Hematopoietic multipotent progenitor cell treated with erythropoietin and hydrocortisone succinate and interleukin-3 and kit ligand, for 17 days (in vitro differentiated cells): ENCODE measurements around the gene RNF17.
"Not testable (repeated sequence)": the region's sequence is repeated elsewhere in the genome, so short reads cannot be mapped to it uniquely, and the experiment has no call there.

ENCODE experiments used
- DNase-seq: peaks from one replicate; pipeline ENCODE4 v3.0.0-alpha.2; 2015; ENCODE audit warnings: low spot score

The RNF17 gene, protein sequence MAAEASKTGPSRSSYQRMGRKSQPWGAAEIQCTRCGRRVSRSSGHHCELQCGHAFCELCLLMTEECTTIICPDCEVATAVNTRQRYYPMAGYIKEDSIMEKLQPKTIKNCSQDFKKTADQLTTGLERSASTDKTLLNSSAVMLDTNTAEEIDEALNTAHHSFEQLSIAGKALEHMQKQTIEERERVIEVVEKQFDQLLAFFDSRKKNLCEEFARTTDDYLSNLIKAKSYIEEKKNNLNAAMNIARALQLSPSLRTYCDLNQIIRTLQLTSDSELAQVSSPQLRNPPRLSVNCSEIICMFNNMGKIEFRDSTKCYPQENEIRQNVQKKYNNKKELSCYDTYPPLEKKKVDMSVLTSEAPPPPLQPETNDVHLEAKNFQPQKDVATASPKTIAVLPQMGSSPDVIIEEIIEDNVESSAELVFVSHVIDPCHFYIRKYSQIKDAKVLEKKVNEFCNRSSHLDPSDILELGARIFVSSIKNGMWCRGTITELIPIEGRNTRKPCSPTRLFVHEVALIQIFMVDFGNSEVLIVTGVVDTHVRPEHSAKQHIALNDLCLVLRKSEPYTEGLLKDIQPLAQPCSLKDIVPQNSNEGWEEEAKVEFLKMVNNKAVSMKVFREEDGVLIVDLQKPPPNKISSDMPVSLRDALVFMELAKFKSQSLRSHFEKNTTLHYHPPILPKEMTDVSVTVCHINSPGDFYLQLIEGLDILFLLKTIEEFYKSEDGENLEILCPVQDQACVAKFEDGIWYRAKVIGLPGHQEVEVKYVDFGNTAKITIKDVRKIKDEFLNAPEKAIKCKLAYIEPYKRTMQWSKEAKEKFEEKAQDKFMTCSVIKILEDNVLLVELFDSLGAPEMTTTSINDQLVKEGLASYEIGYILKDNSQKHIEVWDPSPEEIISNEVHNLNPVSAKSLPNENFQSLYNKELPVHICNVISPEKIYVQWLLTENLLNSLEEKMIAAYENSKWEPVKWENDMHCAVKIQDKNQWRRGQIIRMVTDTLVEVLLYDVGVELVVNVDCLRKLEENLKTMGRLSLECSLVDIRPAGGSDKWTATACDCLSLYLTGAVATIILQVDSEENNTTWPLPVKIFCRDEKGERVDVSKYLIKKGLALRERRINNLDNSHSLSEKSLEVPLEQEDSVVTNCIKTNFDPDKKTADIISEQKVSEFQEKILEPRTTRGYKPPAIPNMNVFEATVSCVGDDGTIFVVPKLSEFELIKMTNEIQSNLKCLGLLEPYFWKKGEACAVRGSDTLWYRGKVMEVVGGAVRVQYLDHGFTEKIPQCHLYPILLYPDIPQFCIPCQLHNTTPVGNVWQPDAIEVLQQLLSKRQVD (N-terminal part only)

GRCh38 chr13:24763596-24764275 lies at the start of gene RNF17:
Gene RNF17, plus strand, starts transcription at chr13:24764169. Its CDS starts 35 bp downstream, at chr13:24764204.
- DNase-seq: no peak

DNA sequence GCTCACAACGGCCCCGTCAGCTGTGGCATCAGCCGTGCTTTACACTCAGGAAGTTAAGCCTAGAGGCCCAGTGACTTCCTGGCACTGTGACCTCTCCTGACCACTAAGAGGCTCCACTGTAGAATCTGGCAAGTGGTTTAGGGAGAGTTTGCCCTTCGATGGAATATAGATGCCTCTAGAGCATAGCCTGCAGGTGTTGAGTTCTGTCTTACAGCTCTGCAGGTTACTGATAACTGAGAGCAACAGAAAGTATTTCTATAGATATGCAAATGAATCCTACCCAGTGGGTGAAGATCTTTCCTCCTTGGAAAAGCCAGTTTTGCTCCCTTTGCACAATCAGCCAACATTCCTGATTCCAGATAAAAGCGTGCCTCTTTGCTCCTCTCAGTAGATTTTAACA lies 48.0 kb upstream of the RNF17 start:
- no peak for DNase-seq

- no peak for DNase-seq
Measured at GRCh38 chr13:24716446-24716845, 47.5 kb upstream of the RNF17 start.

DNA sequence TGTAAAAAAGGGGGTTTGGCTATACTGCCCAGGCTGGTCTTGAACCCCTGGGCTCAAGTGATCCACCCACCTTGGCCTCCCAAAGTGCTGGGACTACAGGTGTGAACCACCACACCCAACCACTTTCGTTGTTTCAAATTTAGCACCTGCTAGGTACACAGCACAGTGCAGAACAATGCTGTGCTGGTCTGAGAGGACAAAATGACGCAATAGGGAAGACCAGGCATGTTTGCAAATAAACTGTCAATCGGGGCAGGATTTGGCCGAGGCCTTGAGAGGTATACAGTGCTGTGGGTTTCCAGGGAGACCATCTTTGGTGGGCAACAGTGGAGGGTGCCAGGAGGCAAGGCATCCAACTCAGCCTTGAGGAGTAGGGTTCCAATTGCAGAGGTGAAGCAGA lies 46.8 kb upstream of the RNF17 start:
- no peak for DNase-seq

DNA sequence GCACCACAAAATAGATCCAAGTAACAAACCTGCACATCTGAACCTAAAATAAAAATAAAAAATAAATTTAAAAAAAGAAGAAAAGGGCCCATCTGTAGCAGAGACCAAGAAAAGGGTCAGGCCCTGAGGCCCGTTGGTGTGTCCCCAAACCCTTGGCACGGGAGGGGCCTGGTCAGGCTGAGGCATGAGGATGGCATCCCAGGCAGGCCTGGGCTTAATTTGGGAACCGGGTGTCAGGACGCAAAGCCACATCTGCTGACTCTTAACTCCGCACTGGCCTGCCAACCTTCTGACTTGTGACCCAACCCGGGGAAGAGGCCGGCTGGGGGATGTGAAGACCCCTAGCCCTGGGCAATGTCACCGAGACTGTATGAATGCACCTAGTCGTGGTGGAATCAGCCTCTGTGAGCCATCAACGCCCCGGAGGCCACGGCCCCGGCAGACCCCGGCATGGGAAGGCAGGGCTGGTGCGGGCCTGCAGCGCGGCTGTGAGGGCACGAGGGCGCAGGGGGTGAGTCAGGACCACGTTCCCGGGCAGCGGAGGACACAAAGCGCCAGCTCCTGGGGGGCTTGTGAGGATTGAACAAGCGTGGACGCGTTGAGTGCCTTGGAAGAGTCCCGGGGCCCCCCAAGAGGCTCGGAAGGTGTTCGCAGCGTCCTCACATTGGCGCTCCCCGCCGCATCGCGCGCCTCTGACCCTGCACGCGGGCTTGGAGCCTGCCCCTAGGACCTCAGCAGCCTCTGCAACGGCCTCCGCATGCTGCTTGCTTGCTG lies 45.6 kb upstream of the RNF17 start:
- DNase-seq: no peak

GRCh38 chr13:24719139-24719538 lies 44.8 kb upstream of the RNF17 start:
- no peak for DNase-seq

DNA sequence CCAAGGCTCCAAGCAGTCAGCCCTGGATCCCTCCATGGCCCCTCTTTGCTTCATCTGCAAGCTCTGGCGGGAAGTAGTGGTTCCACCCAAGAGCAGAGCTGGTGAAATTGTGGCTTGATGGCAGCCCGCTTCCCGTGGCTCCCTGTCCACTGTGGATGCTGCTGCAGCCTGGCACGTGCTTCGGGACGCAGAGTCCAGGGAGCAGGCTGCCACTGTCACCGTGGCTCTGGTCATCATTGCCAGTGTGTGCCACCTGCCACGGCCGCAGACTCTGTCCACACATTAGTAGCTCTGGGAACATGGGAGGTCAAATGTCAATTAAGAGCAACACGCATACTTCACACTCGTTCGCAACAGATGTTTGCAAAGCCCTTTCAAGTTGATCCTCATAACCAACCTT lies 40.8 kb upstream of the RNF17 start:
- DNase-seq: no peak

DNA sequence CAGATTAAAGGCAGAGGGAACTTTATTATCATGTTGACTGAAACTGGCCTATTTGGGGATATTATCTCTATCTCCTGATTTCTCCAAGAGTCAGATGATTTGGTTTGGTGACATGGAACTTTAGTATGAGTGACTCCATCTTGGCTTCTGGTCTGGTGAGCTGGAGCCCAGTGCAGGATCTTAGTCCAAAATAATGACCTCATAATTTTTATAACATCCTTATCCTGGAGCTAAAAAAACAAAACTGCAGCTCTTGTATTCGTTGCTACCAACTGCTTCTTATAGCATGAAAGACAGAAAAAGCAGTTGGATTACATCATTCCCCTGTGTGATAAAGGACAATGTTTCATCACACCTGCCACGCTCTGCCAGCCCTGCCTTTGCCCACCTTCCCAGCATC lies 39.3 kb upstream of the RNF17 start:
- no peak for DNase-seq

DNA sequence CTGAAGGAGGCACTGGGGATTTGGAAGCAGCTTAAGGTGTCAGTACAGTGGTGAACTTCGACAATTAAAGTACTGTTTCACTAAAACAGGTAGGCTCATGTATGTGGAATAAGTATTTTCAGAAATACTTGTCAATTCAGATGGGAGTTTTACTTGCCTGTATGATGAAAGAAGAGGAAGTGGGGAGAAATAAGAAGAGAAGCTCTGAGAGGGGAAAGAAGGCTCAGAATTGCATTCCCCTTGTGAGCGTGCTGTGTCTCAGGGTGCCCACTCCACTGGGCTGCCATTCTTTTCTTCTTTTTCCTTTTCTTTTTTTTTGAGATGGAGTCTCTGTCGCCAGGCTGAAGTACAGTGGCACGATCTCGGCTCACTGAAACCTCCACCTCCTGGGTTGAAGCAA lies 38.6 kb upstream of the RNF17 start:
- no peak for DNase-seq

GRCh38 chr13:24727731-24728601 lies 36.0 kb upstream of the RNF17 start:
- DNase-seq: peak; percentile 29

DNA sequence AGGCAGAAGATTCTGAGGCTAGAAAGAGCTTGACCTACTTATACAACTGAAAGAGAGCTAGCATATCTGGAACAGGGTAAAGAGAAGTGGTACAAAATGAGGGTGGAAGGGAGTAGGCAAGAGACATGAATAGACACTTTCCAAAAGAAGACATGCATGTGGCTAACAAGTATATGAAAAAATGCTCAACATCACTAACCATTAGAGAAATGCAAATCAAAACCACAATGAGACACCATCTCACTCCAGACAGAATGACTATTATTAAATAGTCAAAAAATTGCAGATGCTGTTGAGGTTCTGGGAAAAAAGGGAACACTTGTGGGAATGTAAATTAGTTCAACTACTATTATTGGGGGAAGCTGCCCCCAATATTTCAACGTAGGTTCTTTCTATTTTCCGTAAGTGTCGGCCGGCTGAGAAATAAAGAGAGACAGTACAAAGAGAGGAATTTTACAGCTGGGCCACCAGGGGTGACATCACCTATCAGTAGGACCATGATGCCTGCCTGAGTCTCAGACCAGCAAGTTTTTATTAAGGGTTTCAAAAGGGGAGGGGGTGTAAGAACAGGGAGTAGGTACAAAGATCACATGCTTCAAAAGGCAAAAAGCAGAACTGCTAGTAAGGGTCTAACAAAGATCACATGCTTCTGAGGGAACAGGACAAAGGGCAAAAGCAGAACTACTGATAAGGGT lies 32.9 kb upstream of the RNF17 start:
- DNase-seq: not testable (repeated sequence)

DNA sequence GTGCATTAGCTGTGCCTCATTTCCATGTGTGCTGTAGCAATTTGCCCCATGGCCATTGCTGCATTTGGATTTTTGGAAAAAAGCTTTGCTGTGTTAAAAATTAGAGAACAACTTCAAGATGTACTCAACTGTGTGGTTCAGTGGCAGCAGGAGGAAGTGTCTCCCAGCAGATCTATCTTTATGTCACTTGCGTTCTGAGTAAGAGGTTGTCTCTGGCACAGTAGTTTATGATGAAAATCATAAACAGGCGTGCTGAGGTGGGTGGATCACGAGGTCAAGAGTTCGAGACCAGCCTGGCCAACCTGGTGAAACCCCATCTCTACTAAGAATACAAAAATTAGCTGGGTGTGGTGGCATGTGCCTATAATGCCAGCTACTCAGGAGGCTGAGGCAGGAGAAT lies 29.0 kb upstream of the RNF17 start:
- DNase-seq: no peak

DNA sequence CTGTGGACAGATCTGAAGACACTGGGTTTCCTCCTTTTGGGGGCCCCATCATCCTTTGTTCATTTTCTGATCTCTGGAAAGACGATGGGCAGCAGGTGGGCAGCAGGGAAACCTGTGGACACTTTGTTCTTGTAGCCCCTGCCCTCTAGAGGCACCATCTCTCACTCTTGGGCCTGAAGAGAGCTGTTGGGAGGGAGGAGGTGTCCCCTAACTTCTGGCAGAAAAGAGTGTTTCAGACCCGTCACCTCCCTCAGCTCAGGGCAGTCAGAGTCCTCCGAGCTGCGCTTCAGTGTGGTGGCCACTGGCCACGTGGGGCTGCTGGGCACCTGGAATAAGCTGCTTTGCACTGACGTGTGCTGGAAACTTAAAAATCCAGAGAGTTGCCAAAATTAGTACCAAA lies 26.9 kb upstream of the RNF17 start:
- DNase-seq: no peak

DNA sequence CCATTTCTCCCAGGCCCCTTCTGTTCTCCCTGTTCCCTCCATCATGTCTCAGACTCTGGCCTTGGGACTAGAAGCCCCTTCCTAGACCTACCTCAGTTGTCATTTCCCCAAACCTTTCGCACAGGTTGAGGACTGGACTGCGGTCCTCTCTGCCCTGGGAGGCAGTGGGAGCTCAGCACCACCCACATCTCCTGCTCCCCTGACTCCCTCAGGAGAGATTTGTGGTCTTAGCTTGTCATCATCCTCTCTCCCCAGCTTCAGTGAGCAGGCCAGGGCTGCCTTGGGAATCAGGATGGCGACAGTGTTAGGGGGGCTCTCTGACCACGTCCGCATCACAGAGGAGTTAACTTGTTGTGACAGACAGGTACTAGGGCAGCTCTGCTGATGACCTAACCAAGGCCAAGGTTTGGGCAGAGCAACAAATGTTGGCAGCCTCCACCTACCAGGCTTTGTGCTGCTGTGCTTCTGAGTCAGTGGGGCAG lies 25.6 kb upstream of the RNF17 start:
- no peak for DNase-seq

DNA sequence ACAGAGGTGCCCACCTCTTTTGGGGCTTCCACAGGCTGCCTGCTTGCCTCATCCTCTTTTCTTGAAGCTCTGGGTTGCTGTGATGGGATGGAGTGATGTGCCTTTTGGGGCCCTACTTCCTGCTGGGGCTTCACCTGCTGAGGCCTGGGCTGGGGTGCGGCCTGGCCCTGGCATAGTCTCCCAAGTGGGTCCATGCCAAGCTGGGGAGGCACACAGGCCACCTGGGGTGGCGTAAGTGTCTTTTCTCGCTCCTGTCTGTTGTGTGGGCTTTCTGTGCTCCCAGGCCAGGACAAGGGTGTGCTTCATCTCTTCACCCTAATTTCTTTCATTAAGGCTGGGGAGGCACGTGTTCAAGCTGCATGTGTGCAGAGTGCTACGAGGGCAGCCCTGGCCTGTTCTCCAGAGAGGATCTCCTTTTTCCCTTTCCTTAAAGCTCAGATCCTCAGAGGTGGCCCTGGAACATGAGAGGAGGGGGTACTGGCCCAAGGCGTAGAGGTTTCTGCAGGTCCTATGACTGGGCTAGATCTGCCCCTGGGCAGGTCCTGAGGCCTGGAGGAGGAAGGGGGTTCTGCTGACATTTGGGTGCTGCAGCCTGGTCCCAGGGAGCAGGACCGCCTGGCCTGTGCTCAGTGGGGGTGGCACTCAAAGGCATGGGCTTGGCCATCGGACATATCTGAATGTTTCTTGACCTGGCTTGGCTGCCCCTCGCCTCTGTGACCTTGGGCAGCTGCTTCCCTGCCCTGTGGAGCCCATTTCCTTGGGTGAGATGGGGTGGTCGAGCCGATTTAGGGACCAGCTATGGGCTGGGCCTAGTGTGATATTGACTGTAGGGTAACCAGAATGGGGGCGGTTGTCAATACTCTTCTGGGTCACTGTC lies 23.7 kb upstream of the RNF17 start:
- DNase-seq: no peak

DNA sequence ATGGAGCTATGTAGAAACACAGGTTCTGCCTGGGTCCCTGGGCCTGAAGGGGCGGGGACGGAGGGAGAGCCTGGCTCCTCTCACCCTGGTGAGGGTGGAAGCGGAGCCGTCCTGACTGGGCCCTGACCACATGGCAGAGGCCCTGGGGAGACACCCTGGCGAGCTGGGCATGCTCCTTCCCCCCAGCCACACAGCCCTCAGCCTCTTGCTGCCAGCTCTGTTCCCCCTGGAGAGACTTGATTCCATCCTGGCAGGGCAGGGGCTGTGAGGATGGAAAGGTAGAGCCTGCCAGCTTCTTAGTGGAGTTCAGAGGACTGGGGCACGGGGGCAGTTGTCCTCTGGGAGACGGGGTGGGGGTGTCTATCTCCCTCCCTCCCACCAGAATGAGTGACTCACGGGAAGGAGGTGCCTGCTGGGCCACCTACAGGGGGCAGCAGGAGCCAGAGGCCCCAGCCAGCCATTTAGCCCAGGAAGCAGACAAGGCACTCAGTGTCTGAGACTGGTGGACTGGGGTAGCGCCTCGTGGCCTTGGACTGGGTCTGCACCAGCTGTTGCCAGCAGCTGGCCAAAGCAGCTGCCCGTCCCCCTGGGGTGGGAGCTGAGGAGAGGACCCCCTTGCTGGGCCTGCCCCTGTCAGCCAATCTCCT lies 22.8 kb upstream of the RNF17 start:
- no peak for DNase-seq

DNA sequence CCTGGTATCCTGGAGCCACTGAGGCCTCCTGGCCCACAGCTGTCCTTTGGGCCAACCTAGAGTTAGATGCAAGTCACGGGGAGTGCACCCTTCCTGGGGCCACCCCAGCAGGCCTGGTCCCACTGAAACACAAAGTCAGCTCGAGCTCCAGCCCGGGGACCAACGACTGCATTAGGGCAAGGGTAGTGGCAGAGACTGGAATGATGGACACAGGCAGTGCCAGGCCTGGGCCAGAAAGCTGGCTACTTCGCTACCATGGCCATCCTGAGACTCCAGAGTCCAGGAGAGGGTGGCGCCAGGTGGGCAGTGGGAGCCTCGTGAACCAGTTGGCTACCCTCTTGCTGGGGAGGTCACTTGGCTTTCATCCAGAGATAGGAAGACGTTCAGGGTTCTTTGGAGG lies 22.2 kb upstream of the RNF17 start:
- DNase-seq: no peak

GRCh38 chr13:24742294-24742693 lies 21.7 kb upstream of the RNF17 start:
- DNase-seq: no peak
